ENCODE results near the gene RNF157. TPM values are rescaled to one million over a fixed set of nuclear protein-coding genes. Genes with fewer than 3 reads are reported as not detected.
"Not testable (repeated sequence)": the region's sequence is repeated elsewhere in the genome, so short reads cannot be mapped to it uniquely, and the experiment has no call there.

RNF157 gene
- total RNA-seq, 4 donors from 2014 or later: 50.5 to 142 (median 85.3) TPM

DNA sequence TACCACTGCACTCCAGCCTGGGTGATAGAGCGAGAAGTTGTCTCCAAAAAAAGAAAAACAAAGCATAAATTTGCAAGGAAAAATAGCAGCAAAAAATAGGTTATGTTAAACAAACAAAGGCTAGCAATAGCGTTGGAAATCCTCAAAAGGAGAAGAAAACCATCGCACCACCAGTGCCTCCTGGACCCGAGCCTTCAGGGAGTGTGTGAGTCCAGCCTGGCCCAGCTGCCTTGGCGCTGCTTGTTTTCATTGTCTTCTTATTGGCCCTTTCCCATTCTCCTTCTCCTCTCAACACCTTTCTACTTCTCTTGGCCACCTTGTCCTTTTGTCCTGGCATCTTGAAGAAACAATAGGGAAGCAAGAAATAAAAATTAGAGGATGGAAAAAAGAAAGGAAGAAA is 20.4 kb upstream of the RNF157 start:
- in situ Hi-C loops (cut with MboI; ENCODE audit: low sequenced_read_pairs in 4 of 4): no loop called here
- peak overlapping the region in 3 of 4 donors; percentile 6 to 81 (median 12) for H3K27ac ChIP-seq

GRCh38 chr17:76260220-76260619 is 19.9 kb upstream of the RNF157 start:
- DNase-seq (no peak), ATAC-seq (no peak)
- Histone ChIP-seq H3K27ac (no peak overlapping the region), H3K4me1 (peaks cover 21 to 23% of the 10 kb centered on the region in 2 donors), H3K4me3 (no peak overlapping the region), H3K9me3 (no peaks in the 10 kb centered on the region), H3K36me3 (no peaks in the 10 kb centered on the region), H3K27me3 (no peaks in the 10 kb centered on the region)
- in situ Hi-C loops (cut with MboI; ENCODE audit: low sequenced_read_pairs in 4 of 4): no loop called here
- intact Hi-C loops (cut with DNase I; ENCODE audit: low total_unique reads): loop anchor here (10.0 kb wide), 2 partner anchors 475 kb away; partner anchors contain the start of genes MFSD11, SRSF2 and UNK
- TF ChIP-seq, protein P1, sequence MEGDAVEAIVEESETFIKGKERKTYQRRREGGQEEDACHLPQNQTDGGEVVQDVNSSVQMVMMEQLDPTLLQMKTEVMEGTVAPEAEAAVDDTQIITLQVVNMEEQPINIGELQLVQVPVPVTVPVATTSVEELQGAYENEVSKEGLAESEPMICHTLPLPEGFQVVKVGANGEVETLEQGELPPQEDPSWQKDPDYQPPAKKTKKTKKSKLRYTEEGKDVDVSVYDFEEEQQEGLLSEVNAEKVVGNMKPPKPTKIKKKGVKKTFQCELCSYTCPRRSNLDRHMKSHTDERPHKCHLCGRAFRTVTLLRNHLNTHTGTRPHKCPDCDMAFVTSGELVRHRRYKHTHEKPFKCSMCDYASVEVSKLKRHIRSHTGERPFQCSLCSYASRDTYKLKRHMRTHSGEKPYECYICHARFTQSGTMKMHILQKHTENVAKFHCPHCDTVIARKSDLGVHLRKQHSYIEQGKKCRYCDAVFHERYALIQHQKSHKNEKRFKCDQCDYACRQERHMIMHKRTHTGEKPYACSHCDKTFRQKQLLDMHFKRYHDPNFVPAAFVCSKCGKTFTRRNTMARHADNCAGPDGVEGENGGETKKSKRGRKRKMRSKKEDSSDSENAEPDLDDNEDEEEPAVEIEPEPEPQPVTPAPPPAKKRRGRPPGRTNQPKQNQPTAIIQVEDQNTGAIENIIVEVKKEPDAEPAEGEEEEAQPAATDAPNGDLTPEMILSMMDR (IDR thresholded peaks at IDR 0.05 in 4 of 5, conservative IDR thresholded peaks at IDR 0.05 in 1 of 5): no peak
- TF ChIP-seq POLR2A (IDR thresholded peaks at IDR 0.05): no peak

More for the DNA sequence above, 20.4 kb upstream of the RNF157 start:
- Histone ChIP-seq H3K27me3 (no peaks in the 10 kb centered on the region), H3K4me3 (no peak overlapping the region), H3K9me3 (no peaks in the 10 kb centered on the region), H3K4me1 (peaks cover 21 to 23% of the 10 kb centered on the region in 2 donors), H3K36me3 (no peaks in the 10 kb centered on the region)
- no peak for ATAC-seq
- DNase-seq: no peak
- intact Hi-C loops (cut with DNase I; ENCODE audit: low total_unique reads): loop anchor here (10.0 kb wide), 2 partner anchors 474 to 476 kb away; partner anchors contain the start of genes MFSD11, SRSF2 and UNK
- no peak for TF ChIP-seq POLR2A (IDR thresholded peaks at IDR 0.05)
- TF ChIP-seq, protein P1 (IDR thresholded peaks at IDR 0.05 in 4 of 5, conservative IDR thresholded peaks at IDR 0.05 in 1 of 5): no peak

- H3K27me3 ChIP-seq; in situ Hi-C loops (cut with MboI; ENCODE audit: low sequenced_read_pairs in 4 of 4); ATAC-seq; DNase-seq; H3K27ac ChIP-seq; H3K4me3 ChIP-seq; H3K36me3 ChIP-seq; intact Hi-C loops (cut with DNase I; ENCODE audit: low total_unique reads); H3K9me3 ChIP-seq: not testable (repeated sequence)
- peaks cover 25 to 30% of the 10 kb centered on the region in 2 donors for H3K4me1 ChIP-seq
Observed at GRCh38 chr17:76256430-76257050, 16.2 kb upstream of the RNF157 start.

GRCh38 chr17:76255801-76256429 is 15.6 kb upstream of the RNF157 start:
- DNase-seq (no peak), ATAC-seq (no peak)
- H3K27me3 ChIP-seq: no peaks in the 10 kb centered on the region
- peak overlapping the region in 1 of 4 donors; percentile 33 for H3K27ac ChIP-seq
- in situ Hi-C loops (cut with MboI; ENCODE audit: low sequenced_read_pairs in 4 of 4): no loop called here
- H3K36me3 ChIP-seq: no peaks in the 10 kb centered on the region
- no peak for TF ChIP-seq POLR2A (IDR thresholded peaks at IDR 0.05)
- TF ChIP-seq, protein P1 (IDR thresholded peaks at IDR 0.05 in 4 of 5, conservative IDR thresholded peaks at IDR 0.05 in 1 of 5): no peak
- intact Hi-C loops (cut with DNase I; ENCODE audit: low total_unique reads): no loop called here
- H3K4me1 ChIP-seq: peaks cover 31 to 36% of the 10 kb centered on the region in 2 donors
- H3K4me3 ChIP-seq: no peak overlapping the region
- H3K9me3 ChIP-seq: no peaks in the 10 kb centered on the region

GRCh38 chr17:76254275-76254674 is 14.0 kb upstream of the RNF157 start:
- TF ChIP-seq POLR2A (IDR thresholded peaks at IDR 0.05): no peak
- TF ChIP-seq, protein P1 (IDR thresholded peaks at IDR 0.05 in 4 of 5, conservative IDR thresholded peaks at IDR 0.05 in 1 of 5): no peak
- Histone ChIP-seq H3K9me3 (no peaks in the 10 kb centered on the region), H3K36me3 (no peaks in the 10 kb centered on the region), H3K27me3 (no peaks in the 10 kb centered on the region), H3K4me3 (no peak overlapping the region), H3K4me1 (peaks cover 35 to 39% of the 10 kb centered on the region in 2 donors), H3K27ac (peak overlapping the region; percentile 90 to 97 (median 94))
- ATAC-seq: no peak
- intact Hi-C loops (cut with DNase I; ENCODE audit: low total_unique reads): no loop called here
- in situ Hi-C loops (cut with MboI; ENCODE audit: low sequenced_read_pairs in 4 of 4): loop anchor here in 1 of 4 donors (5.0 kb wide), 1 partner anchor 47 kb away; no protein-coding TSS in a partner anchor
- no peak for DNase-seq

Measured in gastrocnemius medialis (tissue), 4 donors.